ENCODE results near the gene UBE2I. TPM values are rescaled to one million over a fixed set of nuclear protein-coding genes. Genes with fewer than 3 reads are reported as not detected.

The UBE2I gene
- total and polyA plus RNA-seq, 8 donors = 30.0 to 57.9 (median 36.7) TPM

GRCh38 chr16:1351582-1352362, 42.3 kb downstream of the UBE2I start, which contains the start of the genes GNPTG and TSR3:
Gene GNPTG (plus strand): TSS chr16:1351931. CDS start chr16:1351966, 35 bp downstream.
Gene TSR3 (minus strand): TSS chr16:1351878. CDS start chr16:1351804, 74 bp downstream.
- ATAC-seq (peak; percentile 80 to 88 (median 86)), DNase-seq (peak; percentile 81 to 96 (median 90)), FAIRE-seq (no peak)
- intact Hi-C loops (cut with DNase I) = no loop called here
- H3K4me1 ChIP-seq = peaks cover 10 to 21% (median 13%) of the 10 kb centered on the region in 3 donors
- no peaks in the 10 kb centered on the region for H3K27me3 ChIP-seq
- H3K27ac ChIP-seq = peak within 1 kb of the TSS in 3 of 4 donors; percentile 12 to 50 (median 46)
- peaks cover 0 to 13% (median 0%) of the 10 kb centered on the region in 3 donors for H3K36me3 ChIP-seq
- TF ChIP-seq CTCF (IDR thresholded peaks at IDR 0.05) = no peak
- no peaks in the 10 kb centered on the region for H3K9me3 ChIP-seq
- WGBS, 2 donors = 0% methylated on average over 71 to 98 of the region's 98 CpGs
- H3K4me3 ChIP-seq = peak within 1 kb of the TSS; percentile 93 to 100 (median 98)

GRCh38 chr16:1354815-1355540, 45.5 kb downstream of the UBE2I start:
- TF ChIP-seq CTCF (IDR thresholded peaks at IDR 0.05) = no peak
- H3K27ac ChIP-seq = no peak overlapping the region
- FAIRE-seq = no peak
- H3K27me3 ChIP-seq = no peaks in the 10 kb centered on the region
- intact Hi-C loops (cut with DNase I) = no loop called here
- H3K36me3 ChIP-seq = peaks cover 0 to 2% (median 0%) of the 10 kb centered on the region in 3 donors
- H3K4me1 ChIP-seq = peaks cover 10 to 21% (median 13%) of the 10 kb centered on the region in 3 donors
- WGBS, 2 donors = 80 to 88% methylated on average over 49 of the region's 49 CpGs
- DNase-seq = peak in 2 of 6 donors; percentile 30 to 65
- H3K9me3 ChIP-seq = no peaks in the 10 kb centered on the region
- ATAC-seq = no peak
- no peak overlapping the region for H3K4me3 ChIP-seq

- no peak overlapping the region for H3K4me3 ChIP-seq
- H3K4me1 ChIP-seq = peaks cover 9 to 17% (median 12%) of the 10 kb centered on the region in 3 donors
- ATAC-seq (no peak), DNase-seq (peak in 2 of 6 donors; percentile 27 to 70), FAIRE-seq (no peak)
- intact Hi-C loops (cut with DNase I) = no loop called here
- TF ChIP-seq CTCF (IDR thresholded peaks at IDR 0.05) = no peak
- H3K36me3 ChIP-seq = no peaks in the 10 kb centered on the region
- no peaks in the 10 kb centered on the region for H3K9me3 ChIP-seq
- no peak overlapping the region for H3K27ac ChIP-seq
- H3K27me3 ChIP-seq = no peaks in the 10 kb centered on the region
- WGBS, 2 donors = 73 to 79% methylated on average over 11 to 15 of the region's 15 CpGs
Observed at GRCh38 chr16:1355591-1355990, 46.2 kb downstream of the UBE2I start.

GRCh38 chr16:1356061-1356900, 46.8 kb downstream of the UBE2I start:
- H3K4me3 ChIP-seq = no peak overlapping the region
- H3K9me3 ChIP-seq = no peaks in the 10 kb centered on the region
- peaks cover 7 to 10% (median 7%) of the 10 kb centered on the region in 3 donors for H3K4me1 ChIP-seq
- H3K27me3 ChIP-seq = no peaks in the 10 kb centered on the region
- DNase-seq (peak in 2 of 6 donors; percentile 34 to 81), ATAC-seq (no peak), FAIRE-seq (no peak)
- H3K36me3 ChIP-seq = no peaks in the 10 kb centered on the region
- intact Hi-C loops (cut with DNase I) = no loop called here
- H3K27ac ChIP-seq = no peak overlapping the region
- WGBS, 2 donors = 52 to 59% methylated on average over 28 to 33 of the region's 33 CpGs
- no peak for TF ChIP-seq CTCF (IDR thresholded peaks at IDR 0.05)

Data from pancreas (tissue), 10 donors.